Esophagus squamous epithelium (tissue), 5 donors: ENCODE data around the gene STAT5B. TPM values are rescaled to one million over a fixed set of nuclear protein-coding genes. Genes with fewer than 3 reads are reported as not detected.
"Not testable (repeated sequence)": the region's sequence is repeated elsewhere in the genome, so short reads cannot be mapped to it uniquely, and the experiment has no call there.

ENCODE experiments used
- DNase-seq: peaks from one replicate; lab custom pipeline; 2025; lab: John Stamatoyannopoulos, UW
- H3K27ac ChIP-seq, 4 donors: fragments of 200-600 bp; sonication (generic); one replicate each; pipeline ENCODE4 v1.5.1; 2016 to 2019; ENCODE audit warnings: mild to moderate bottlenecking in 1 of 4
- H3K27me3 ChIP-seq, 4 donors: fragments of 200-600 bp; sonication (generic); 1 replicate in 3 of 4; 2 replicates in 1 of 4; pipeline versions ENCODE4 v1.5.1 to v1.6.0; 2017 to 2021; ENCODE audit warnings: antibody characterized with exemption in 1 of 4
- H3K36me3 ChIP-seq, 3 donors: fragments of 200-600 bp; sonication (generic); one replicate each; pipeline ENCODE4 v1.5.1; 2016 to 2019
- H3K4me1 ChIP-seq, 3 donors: fragments of 200-600 bp; sonication (generic); one replicate each; pipeline ENCODE4 v1.5.1; 2017 to 2019
- H3K4me3 ChIP-seq, 4 donors: fragments of 200-600 bp; sonication (generic); 1 replicate in 3 of 4; 2 replicates in 1 of 4; pipeline ENCODE4 v1.5.1; 2016 to 2019; ENCODE audit warnings: mild to moderate bottlenecking in 2 of 4, moderate library complexity in 1 of 4
- H3K9me3 ChIP-seq, 3 donors: fragments of 200-600 bp; sonication (generic); one replicate each; pipeline ENCODE4 v1.5.1; 2016 to 2019
- CTCF ChIP-seq, 6 experiments: fragments of 450-650 bp in 4 of 6; fragments of 200-600 bp in 2 of 6; sonication (generic) in 2 of 6; IDR thresholded peaks; one replicate each; pipeline ENCODE4 v1.5.1; 2016 to 2019; ENCODE audit warnings: antibody characterized with exemption in 6 of 6, mild to moderate bottlenecking in 4 of 6, moderate library complexity in 4 of 6
- POLR2A ChIP-seq, 4 donors: fragments of 450-650 bp; IDR thresholded peaks; one replicate each; pipeline ENCODE4 v1.6.1; 2017; ENCODE audit warnings: antibody characterized with exemption in 4 of 4, mild to moderate bottlenecking in 4 of 4, moderate library complexity in 3 of 4
- WGBS, 2 donors: methylation state at CpG; one replicate each; pipeline ENCODE4 v1.1.5; 2018; 5-methylcytosine and 5-hydroxymethylcytosine counted together
- intact Hi-C: fragments of 100-400 bp; cut with DNase I; formaldehyde crosslinking; loops from one replicate; pipeline ENCODE4 v1.15.0; 2022
- total RNA-seq, 4 donors: library from RNA; depleted of rRNA; stranded (reverse); fragments of >200 nt; gene quantifications; one replicate each; pipeline ENCODE4 v1.1.0, GENCODE V29; 2016
- donor health status: DM: yes; HTN: yes; CAD: no.

The STAT5B gene
- total RNA-seq, 4 donors from 2014 or later, result 17.9 to 57.6 (median 19.5) TPM

- no peak for DNase-seq
- Histone ChIP-seq H3K9me3 (no peaks in the 10 kb centered on the region), H3K27ac (peak overlapping the region in 2 of 4 donors; percentile 19 to 85), H3K4me1 (peaks cover 8 to 39% (median 13%) of the 10 kb centered on the region in 3 donors), H3K36me3 (peaks cover 0 to 96% (median 12%) of the 10 kb centered on the region in 3 donors), H3K27me3 (no peaks in the 10 kb centered on the region), H3K4me3 (no peak overlapping the region)
- no peak for TF ChIP-seq POLR2A (IDR thresholded peaks at IDR 0.05)
- TF ChIP-seq CTCF (IDR thresholded peaks at IDR 0.05), result no peak
- 85% methylated on average over 7 of the region's 7 CpGs; no CpG with 5 or more reads in 1 of the 2 donors for WGBS, 2 donors
- intact Hi-C loops, result no loop called here
These were observed 32.3 kb upstream of the STAT5B start for GRCh38 chr17:42308446-42308845.

GRCh38 chr17:42307362-42307927, 31.3 kb upstream of the STAT5B start:
- TF ChIP-seq CTCF (IDR thresholded peaks at IDR 0.05), result no peak
- no peak for TF ChIP-seq POLR2A (IDR thresholded peaks at IDR 0.05)
- intact Hi-C loops, result no loop called here

GRCh38 chr17:42306385-42306667, 30.1 kb upstream of the STAT5B start:
- Histone ChIP-seq H3K27me3 (no peaks in the 10 kb centered on the region), H3K4me3 (no peak overlapping the region), H3K4me1 (peaks cover 0 to 19% (median 2%) of the 10 kb centered on the region in 3 donors), H3K36me3 (peaks cover 3 to 100% (median 21%) of the 10 kb centered on the region in 3 donors), H3K27ac (no peak overlapping the region), H3K9me3 (no peaks in the 10 kb centered on the region)
- 93 to 100% methylated on average over 2 of the region's 5 CpGs for WGBS, 2 donors
- TF ChIP-seq POLR2A (IDR thresholded peaks at IDR 0.05) (no peak), CTCF (IDR thresholded peaks at IDR 0.05) (no peak)
- intact Hi-C loops, result no loop called here
- DNase-seq, result no peak

More at GRCh38 chr17:42307362-42307927, 31.3 kb upstream of the STAT5B start:
- peaks cover 0 to 96% (median 12%) of the 10 kb centered on the region in 3 donors for H3K36me3 ChIP-seq
- no peak overlapping the region for H3K27ac ChIP-seq
- DNase-seq, result no peak
- no peaks in the 10 kb centered on the region for H3K27me3 ChIP-seq
- no peaks in the 10 kb centered on the region for H3K9me3 ChIP-seq
- WGBS, 2 donors, result 93% methylated on average over 11 to 16 of the region's 19 CpGs
- H3K4me3 ChIP-seq, result no peak overlapping the region
- H3K4me1 ChIP-seq, result peaks cover 2 to 30% (median 10%) of the 10 kb centered on the region in 3 donors

GRCh38 chr17:42305543-42306384, 29.6 kb upstream of the STAT5B start:
- Histone ChIP-seq H3K4me1 (peaks cover 0 to 13% (median 0%) of the 10 kb centered on the region in 3 donors), H3K27me3 (no peaks in the 10 kb centered on the region), H3K9me3 (no peaks in the 10 kb centered on the region), H3K4me3 (no peak overlapping the region), H3K27ac (no peak overlapping the region), H3K36me3 (peaks cover 8 to 100% (median 26%) of the 10 kb centered on the region in 3 donors)
- WGBS, 2 donors, result 78 to 88% methylated on average over 12 to 15 of the region's 18 CpGs
- TF ChIP-seq POLR2A (IDR thresholded peaks at IDR 0.05) (no peak), CTCF (IDR thresholded peaks at IDR 0.05) (no peak)
- intact Hi-C loops, result no loop called here
- no peak for DNase-seq

GRCh38 chr17:42305031-42305330, 28.8 kb upstream of the STAT5B start:
- peaks cover 8 to 100% (median 26%) of the 10 kb centered on the region in 3 donors for H3K36me3 ChIP-seq
- H3K9me3 ChIP-seq, H3K4me3 ChIP-seq, H3K27me3 ChIP-seq, H3K27ac ChIP-seq, H3K4me1 ChIP-seq, DNase-seq, intact Hi-C loops: not testable (repeated sequence)
- 91 to 100% methylated on average over 5 to 6 of the region's 6 CpGs for WGBS, 2 donors
